HUES48 (cell line): Measurements from ENCODE around the gene NRF1.
"Not testable (repeated sequence)": the region's sequence is repeated elsewhere in the genome, so short reads cannot be mapped to it uniquely, and the experiment has no call there.

Source experiments
- H3K27ac ChIP-seq: one replicate; pipeline ENCODE4 v1.7.0; 2013; ENCODE audit warnings: low read depth, low read length, inconsistent platforms
- H3K27me3 ChIP-seq: 2 replicates; pipeline ENCODE4 v1.6.1; 2013; ENCODE audit warnings: mild to moderate bottlenecking, low read length; ENCODE audit not compliant: control insufficient read depth, insufficient read depth
- H3K36me3 ChIP-seq: 2 replicates; pipeline ENCODE4 v1.6.1; 2013; ENCODE audit warnings: low read length; ENCODE audit not compliant: control insufficient read depth, insufficient read depth
- H3K4me1 ChIP-seq: 2 replicates; pipeline ENCODE4 v1.6.1; 2013; ENCODE audit warnings: mild to moderate bottlenecking, low read length; ENCODE audit not compliant: control insufficient read depth, insufficient read depth
- H3K4me3 ChIP-seq: 2 replicates; pipeline ENCODE4 v1.5.1; 2013; ENCODE audit warnings: mild to moderate bottlenecking, low read depth, low read length
- H3K9ac ChIP-seq: 2 replicates; pipeline ENCODE4 v1.6.1; 2013; ENCODE audit warnings: mild to moderate bottlenecking, low read depth, low read length, moderate library complexity
- H3K9me3 ChIP-seq: 2 replicates; pipeline ENCODE4 v1.6.1; 2013; ENCODE audit warnings: low read length; ENCODE audit not compliant: control insufficient read depth, insufficient read depth

NRF1 gene

DNA sequence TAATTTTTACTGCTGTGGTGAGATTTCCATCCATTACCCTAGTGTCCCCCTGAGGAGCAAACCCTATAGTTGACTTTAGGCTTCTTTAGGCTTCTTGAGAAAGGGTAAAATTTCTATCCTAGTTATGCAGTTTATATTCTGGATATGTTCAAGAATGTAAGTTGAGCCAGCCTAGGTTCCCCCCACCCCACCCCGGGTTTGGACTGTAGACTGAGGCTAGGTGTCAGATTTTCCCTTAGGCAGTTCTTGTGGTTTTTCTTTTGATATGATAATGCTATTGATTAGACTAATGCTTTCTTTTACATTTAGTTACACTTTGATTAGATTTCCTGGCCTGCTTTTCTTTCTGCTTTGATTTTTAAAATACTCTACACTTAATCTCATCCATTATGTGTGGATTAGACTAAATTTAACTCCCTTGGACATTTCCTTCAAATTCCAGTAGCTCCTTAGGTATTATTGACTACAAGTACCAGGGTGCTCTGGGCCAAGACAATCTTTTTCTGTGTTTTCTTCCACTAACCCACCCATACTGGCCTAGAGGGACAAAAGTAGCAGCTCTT is 37.7 kb downstream of the NRF1 start:
- H3K27me3 ChIP-seq, result no peaks in the 10 kb centered on the region

DNA sequence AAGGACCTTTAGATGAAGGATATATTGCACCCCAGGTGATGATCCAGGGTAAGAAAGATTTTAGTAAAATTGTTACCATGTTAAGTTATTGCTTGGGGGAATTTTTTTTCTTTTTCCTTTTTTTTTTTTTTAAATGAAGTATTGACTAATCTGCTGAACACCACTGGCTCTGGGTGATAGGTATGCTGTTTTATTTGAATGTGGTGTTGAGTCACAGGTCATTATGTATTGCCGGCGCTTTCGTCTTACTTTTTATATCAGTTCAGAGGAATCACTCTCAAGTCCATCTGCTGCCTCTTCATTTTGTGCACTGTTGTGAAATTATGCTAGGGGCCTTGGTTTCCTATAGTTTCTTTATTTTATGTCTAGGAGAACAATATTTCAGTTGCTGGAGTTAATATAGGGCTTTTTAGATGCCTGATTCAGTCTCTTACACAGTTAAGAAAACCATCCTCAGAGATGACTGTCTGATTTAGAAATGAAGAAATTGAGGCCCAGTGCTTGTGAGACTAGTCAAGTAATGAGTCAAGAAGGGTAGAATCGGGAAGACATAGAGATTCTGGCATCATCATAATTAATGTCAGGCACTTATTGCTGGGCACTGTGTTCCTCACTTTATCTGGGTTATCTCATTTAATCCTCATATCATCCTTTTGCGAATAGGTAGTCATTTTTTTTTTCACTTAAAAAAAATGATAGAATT is 38.7 kb downstream of the NRF1 start:
- Histone ChIP-seq H3K27me3 (no peaks in the 10 kb centered on the region), H3K9ac (no peak overlapping the region), H3K9me3 (no peaks in the 10 kb centered on the region), H3K4me3 (no peak overlapping the region), H3K27ac (peak overlapping the region; percentile 46), H3K36me3 (no peaks in the 10 kb centered on the region), H3K4me1 (peaks cover 38% of the 10 kb centered on the region)

More for the DNA sequence above, 37.7 kb downstream of the NRF1 start:
- no peaks in the 10 kb centered on the region for H3K36me3 ChIP-seq
- H3K9ac ChIP-seq, result no peak overlapping the region
- no peaks in the 10 kb centered on the region for H3K9me3 ChIP-seq
- peaks cover 38% of the 10 kb centered on the region for H3K4me1 ChIP-seq
- peak overlapping the region; percentile 46 for H3K27ac ChIP-seq
- no peak overlapping the region for H3K4me3 ChIP-seq

DNA sequence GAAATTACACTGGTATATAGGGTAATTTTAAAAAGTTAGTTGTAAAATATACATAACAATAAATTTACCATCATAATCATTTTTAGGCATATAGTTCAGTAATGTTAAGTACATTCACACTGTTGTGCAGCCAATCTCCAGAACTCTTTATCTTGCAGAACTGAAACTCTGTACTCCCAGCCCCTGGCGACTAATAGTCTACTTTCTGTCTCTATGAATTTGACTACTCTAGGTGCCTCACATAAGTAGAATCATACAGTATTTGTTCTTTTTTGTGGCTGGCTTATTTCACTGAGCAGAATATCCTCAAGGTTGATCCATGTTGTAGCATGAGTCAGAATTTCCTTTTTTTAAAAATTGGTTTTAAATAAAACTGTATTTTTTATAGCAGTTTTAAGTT is 41.4 kb downstream of the NRF1 start:
- Histone ChIP-seq H3K4me1 (peaks cover 26% of the 10 kb centered on the region), H3K9me3 (no peaks in the 10 kb centered on the region), H3K4me3 (no peak overlapping the region), H3K27ac (no peak overlapping the region), H3K36me3 (peaks cover 11% of the 10 kb centered on the region), H3K27me3 (no peaks in the 10 kb centered on the region), H3K9ac (no peak overlapping the region)

DNA sequence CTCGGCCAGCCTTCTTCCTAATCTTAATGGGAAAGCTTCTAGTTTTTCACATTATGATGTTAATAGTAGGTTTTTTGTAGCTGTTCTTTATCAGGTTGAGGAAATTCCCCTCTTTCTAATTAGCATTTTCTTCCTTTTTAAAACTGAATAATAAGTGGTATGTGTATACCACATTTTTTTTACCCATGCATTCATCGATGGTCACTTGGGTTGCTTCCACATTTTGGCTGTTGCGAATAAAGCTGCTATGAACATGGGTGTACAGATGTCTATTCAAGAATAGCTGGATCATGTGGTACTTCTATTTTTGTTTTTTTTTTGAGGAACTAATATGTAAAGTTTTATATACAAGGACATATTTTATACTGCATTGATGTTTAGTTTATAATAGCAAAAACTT is 44.3 kb downstream of the NRF1 start:
- H3K4me1 ChIP-seq, result peaks cover 7% of the 10 kb centered on the region
- peaks cover 35% of the 10 kb centered on the region for H3K36me3 ChIP-seq
- H3K9me3 ChIP-seq, result peaks cover 13% of the 10 kb centered on the region
- no peak overlapping the region for H3K27ac ChIP-seq
- H3K9ac ChIP-seq, result no peak overlapping the region
- H3K4me3 ChIP-seq, result no peak overlapping the region
- no peaks in the 10 kb centered on the region for H3K27me3 ChIP-seq

DNA sequence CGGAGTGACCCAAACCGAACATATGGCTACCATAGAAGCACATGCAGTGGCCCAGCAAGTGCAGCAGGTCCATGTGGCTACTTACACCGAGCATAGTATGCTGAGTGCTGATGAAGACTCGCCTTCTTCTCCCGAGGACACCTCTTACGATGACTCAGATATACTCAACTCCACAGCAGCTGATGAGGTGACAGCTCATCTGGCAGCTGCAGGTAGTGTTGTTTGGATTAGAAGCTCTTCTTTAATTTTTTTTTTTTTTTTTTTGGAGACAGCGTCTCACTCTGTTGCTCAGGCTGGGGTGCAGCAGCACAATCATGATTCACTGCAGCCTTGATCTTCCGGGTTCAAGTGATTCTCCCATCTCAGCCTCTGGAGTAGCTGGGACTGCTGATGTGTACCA is 45.8 kb downstream of the NRF1 start:
- Histone ChIP-seq H3K4me1 (no peaks in the 10 kb centered on the region), H3K9me3 (peaks cover 28% of the 10 kb centered on the region), H3K27me3 (no peaks in the 10 kb centered on the region), H3K27ac (no peak overlapping the region), H3K4me3 (no peak overlapping the region), H3K9ac (no peak overlapping the region), H3K36me3 (peaks cover 48% of the 10 kb centered on the region)

DNA sequence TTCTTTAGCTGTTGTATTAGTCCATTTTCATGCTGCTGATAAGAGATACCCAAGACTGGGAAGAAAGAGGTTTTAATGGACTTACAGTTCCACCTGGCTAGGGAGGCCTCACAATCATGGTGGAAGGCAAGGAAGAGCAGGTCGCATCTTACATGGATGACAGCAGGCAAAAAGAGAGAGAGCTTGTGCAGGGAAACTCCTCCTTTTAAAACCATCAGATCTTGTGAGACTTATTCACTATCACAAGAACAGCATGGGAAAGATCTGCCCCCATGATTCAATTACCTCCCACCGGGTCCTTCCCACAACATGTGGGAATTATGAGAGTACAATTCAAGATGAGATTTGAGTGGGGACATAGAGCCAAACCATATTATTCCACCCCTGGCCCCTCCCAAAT is 48.4 kb downstream of the NRF1 start:
- Histone ChIP-seq H3K9me3 (peaks cover 29% of the 10 kb centered on the region), H3K36me3 (peaks cover 48% of the 10 kb centered on the region)
- H3K27ac ChIP-seq, H3K9ac ChIP-seq, H3K4me3 ChIP-seq, H3K4me1 ChIP-seq, H3K27me3 ChIP-seq: not testable (repeated sequence)

DNA sequence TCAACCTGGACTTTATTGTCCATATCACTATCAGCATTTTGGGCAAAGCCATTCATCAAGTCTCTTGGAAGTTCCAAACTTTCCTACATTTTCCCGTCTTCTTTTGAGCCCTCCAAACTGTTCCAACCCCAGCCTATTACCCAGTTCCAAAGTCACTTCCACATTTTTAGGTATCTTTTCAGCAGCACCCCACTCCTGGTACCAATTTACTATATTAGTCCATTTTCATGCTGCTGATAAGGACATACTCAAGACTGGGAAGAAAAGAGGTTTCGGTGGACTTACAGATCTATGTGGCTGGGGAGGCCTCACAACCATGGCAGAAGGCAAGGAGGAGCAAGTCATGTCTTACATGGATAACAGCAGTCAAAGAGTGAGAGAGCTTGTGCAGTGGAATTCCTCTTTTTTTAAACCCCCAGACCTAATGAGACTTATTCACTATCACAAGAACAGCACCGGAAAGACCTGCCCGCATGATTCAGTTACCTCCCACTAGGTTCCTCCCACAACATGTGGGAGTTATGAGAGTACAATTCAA is 50.2 kb downstream of the NRF1 start:
- H3K4me1 ChIP-seq, result peaks cover 10% of the 10 kb centered on the region
- H3K4me3 ChIP-seq, result no peak overlapping the region
- peaks cover 29% of the 10 kb centered on the region for H3K9me3 ChIP-seq
- H3K27ac ChIP-seq, result no peak overlapping the region
- H3K27me3 ChIP-seq, result no peaks in the 10 kb centered on the region
- H3K36me3 ChIP-seq, result peaks cover 50% of the 10 kb centered on the region
- no peak overlapping the region for H3K9ac ChIP-seq

DNA sequence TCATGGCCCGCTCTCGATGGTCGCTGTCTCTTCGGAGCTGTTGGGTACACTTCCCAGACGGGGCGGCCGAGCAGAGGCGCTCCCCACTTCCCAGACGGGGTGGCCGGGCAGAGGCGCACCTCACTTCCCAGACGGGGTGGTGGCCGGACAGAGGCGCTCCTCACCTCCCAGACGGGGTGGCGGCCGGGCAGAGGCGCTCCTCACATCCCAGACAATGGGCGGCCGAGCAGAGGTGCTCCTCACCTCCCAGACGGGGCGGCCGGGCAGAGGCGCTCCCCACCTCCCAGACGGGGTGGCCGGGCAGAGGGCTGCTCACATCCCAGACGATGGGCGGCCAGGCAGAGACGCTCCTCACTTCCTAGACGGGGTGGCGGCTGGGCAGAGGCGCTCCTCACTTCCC is 51.7 kb downstream of the NRF1 start:
- not testable (repeated sequence) for H3K9ac ChIP-seq

DNA sequence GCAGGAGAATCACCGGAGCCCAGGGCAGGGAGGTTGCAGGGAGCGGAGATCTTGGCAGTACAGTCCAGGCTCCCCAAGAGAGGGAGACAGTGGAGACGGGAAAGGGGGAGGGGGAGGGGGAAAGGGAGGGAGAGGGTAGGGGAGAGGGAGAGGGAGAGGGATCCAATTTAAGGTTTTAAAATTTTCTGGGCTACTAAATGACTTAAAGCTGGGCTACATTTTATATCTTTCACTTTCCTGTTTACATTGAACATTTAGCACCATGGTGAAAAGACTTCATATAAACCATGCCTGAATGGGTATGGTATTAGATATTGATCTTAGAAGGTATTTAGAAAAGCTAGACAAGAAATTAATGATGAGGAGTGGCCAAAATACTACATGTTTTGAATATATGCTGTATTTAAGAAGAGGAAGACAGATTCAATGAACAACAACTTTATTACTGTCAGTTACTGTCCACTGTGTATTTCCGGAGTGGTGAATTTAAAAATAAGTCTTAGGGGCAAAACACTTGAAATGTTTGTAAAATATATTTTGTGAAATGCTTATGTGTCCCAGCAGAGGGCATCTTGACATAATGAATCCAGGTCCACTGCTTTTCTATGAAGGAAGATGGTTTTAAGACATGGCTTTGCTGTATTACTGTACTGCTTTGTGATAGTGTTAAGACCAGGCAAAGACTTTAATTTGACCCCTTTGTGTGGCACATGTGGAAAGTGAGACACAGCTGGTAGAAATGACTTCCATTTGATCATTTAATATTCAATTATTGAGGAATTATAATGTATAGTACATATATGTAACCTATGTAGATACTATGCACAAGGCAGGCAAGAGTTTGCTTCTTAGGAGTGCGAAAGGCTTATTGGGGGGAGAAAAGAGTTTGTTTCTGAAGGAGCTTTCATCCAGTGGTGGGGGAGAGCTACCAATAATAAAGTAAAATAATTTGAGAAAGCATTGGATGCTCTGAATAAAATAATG is 52.8 kb downstream of the NRF1 start:
- no peaks in the 10 kb centered on the region for H3K27me3 ChIP-seq
- H3K9me3 ChIP-seq, result peaks cover 27% of the 10 kb centered on the region
- peak overlapping the region; percentile 59 for H3K27ac ChIP-seq
- peaks cover 27% of the 10 kb centered on the region for H3K36me3 ChIP-seq
- H3K9ac ChIP-seq, result no peak overlapping the region
- peaks cover 10% of the 10 kb centered on the region for H3K4me1 ChIP-seq
- H3K4me3 ChIP-seq, result no peak overlapping the region

More for the DNA sequence above, 51.7 kb downstream of the NRF1 start:
- peaks cover 10% of the 10 kb centered on the region for H3K4me1 ChIP-seq
- not testable (repeated sequence) for H3K4me3 ChIP-seq, H3K27me3 ChIP-seq, H3K27ac ChIP-seq
- H3K9me3 ChIP-seq, result peaks cover 29% of the 10 kb centered on the region
- peaks cover 36% of the 10 kb centered on the region for H3K36me3 ChIP-seq

DNA sequence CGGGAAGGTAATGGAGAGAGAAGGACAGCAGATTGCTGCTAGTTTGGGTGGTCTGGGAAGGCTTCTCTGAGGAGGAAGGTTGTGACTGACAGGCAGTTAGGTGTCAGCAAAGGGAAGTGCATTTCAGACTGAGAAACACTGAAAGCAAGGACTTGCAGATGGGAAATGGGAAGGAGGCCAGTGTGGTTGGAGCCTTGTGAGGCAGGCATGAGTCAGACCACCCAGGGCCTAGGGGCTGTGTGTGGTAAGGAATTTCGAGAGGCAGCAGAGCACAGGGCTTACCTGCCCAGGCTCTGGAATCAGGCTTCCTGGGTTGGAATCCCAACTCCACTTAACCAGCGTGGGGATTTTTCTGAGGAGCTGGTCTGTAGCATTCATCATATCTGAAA is 53.5 kb downstream of the NRF1 start:
- Histone ChIP-seq H3K4me1 (peaks cover 10% of the 10 kb centered on the region), H3K9me3 (peaks cover 22% of the 10 kb centered on the region), H3K27me3 (no peaks in the 10 kb centered on the region), H3K27ac (peak overlapping the region; percentile 59), H3K9ac (no peak overlapping the region), H3K4me3 (no peak overlapping the region), H3K36me3 (peaks cover 21% of the 10 kb centered on the region)
